ENCODE measurements around the gene PLA2G5. TPM values are rescaled to one million over a fixed set of nuclear protein-coding genes. Genes with fewer than 3 reads are reported as not detected.
"Not testable (repeated sequence)": the region's sequence is repeated elsewhere in the genome, so short reads cannot be mapped to it uniquely, and the experiment has no call there.

Gene PLA2G5
- total RNA-seq, 1 experiment from 2014 or later: not detected

DNA sequence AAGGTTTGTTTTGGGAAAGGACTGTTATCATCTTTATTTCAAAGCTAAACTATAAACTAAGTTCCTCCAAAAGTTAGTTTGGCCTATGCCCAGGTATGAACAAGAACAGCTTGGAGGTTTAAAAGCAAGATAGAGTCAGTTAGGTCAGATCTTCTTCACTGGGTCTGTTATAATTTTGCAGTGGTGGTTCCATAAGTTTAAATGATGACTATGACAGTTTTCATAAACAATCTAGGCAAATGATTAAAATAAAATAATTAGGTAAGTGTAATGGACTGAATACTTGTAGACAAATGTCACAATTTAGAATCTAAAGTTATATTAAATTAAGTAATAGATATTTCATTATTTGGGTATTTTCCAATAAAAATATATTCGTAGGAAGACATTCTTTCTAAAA lies 21.4 kb upstream of the PLA2G5 start:
- no peak overlapping the region for H3K27ac ChIP-seq (ENCODE audit: low read length)
- POLR2A ChIA-PET (ENCODE audit: unreplicated experiment): no interaction called here
- H3K4me2 ChIP-seq (ENCODE audit: low read length): no peak overlapping the region
- intact Hi-C loops (cut with micrococcal nuclease): no loop called here
- BruUV-seq (replicated peaks): no TSS peak
- H3K36me3 ChIP-seq (ENCODE audit: low read depth, low read length): no peaks in the 10 kb centered on the region
- no peaks in the 10 kb centered on the region for H3F3A ChIP-seq (ENCODE audit: low read length, unreplicated experiment)
- no peaks in the 10 kb centered on the region for H4K20me1 ChIP-seq (ENCODE audit: low read length)
- no peak for ATAC-seq
- no peak for DNase-seq
- no peak overlapping the region for H2AFZ ChIP-seq (ENCODE audit: low read length)
- CTCF ChIA-PET: no interaction called here
- TF ChIP-seq, protein P1, sequence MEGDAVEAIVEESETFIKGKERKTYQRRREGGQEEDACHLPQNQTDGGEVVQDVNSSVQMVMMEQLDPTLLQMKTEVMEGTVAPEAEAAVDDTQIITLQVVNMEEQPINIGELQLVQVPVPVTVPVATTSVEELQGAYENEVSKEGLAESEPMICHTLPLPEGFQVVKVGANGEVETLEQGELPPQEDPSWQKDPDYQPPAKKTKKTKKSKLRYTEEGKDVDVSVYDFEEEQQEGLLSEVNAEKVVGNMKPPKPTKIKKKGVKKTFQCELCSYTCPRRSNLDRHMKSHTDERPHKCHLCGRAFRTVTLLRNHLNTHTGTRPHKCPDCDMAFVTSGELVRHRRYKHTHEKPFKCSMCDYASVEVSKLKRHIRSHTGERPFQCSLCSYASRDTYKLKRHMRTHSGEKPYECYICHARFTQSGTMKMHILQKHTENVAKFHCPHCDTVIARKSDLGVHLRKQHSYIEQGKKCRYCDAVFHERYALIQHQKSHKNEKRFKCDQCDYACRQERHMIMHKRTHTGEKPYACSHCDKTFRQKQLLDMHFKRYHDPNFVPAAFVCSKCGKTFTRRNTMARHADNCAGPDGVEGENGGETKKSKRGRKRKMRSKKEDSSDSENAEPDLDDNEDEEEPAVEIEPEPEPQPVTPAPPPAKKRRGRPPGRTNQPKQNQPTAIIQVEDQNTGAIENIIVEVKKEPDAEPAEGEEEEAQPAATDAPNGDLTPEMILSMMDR (conservative IDR thresholded peaks at IDR 0.05; ENCODE audit: low read depth, low read length): no peak
- no peak for TF ChIP-seq EZH2phosphoT487 (IDR thresholded peaks at IDR 0.05; ENCODE audit: borderline replicate concordance, low read length)
- TF ChIP-seq EZH2 (IDR thresholded peaks at IDR 0.05; ENCODE audit: low read length, unreplicated experiment): no peak
- no peaks in the 10 kb centered on the region for H3K27me3 ChIP-seq (ENCODE audit: low read length)
- H3K9me3 ChIP-seq (ENCODE audit: low read length): peaks cover 23% of the 10 kb centered on the region
- no peak overlapping the region for H3K4me3 ChIP-seq (ENCODE audit: low read length)
- H3K9me2 ChIP-seq (replicated peaks; ENCODE audit: low read length): no peaks in the 10 kb centered on the region
- H3K9ac ChIP-seq (ENCODE audit: low read length): no peak overlapping the region
- no peaks in the 10 kb centered on the region for H3K79me2 ChIP-seq (ENCODE audit: low read length)
- no peaks in the 10 kb centered on the region for H3K4me1 ChIP-seq (ENCODE audit: insufficient read depth, low read length)

DNA sequence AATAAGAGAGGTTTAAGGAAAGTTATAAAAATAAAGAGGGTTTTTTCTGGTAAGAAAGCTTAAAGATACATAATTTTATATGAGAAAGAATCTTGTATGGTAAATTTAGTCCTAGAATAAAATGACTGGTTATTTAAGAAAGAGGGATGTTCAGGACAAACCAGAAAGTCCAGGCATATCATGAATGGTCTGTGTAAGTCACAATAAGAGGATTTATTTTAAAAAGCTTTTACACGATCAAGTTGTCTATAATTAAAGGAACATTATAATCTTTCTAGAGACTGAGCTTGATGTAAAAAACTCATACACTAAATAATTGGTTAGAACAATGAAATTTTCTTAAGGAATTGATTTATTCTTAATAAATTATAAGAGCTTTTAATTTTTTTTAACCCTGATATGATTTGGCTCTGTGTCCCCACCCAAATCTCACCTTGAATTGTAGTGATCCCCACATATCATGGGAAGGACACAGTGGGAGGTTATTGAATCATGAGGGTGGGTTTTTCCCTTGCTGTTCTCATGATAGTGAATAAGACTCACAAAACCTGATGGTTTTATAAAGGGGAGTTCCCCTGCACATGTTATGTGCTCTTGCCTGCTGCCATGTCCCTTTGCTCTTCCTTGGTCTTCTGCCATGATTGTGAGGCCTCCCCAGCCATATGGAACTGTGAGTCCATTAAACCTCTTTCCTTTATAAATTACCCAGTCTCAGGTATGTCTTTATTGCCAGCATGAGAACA lies 20.8 kb upstream of the PLA2G5 start:
- H3K36me3 ChIP-seq (ENCODE audit: low read depth, low read length); BruUV-seq (replicated peaks); H2AFZ ChIP-seq (ENCODE audit: low read length); H3K9me2 ChIP-seq (replicated peaks; ENCODE audit: low read length); H3K4me2 ChIP-seq (ENCODE audit: low read length); H3K4me3 ChIP-seq (ENCODE audit: low read length); ATAC-seq; H3K4me1 ChIP-seq (ENCODE audit: insufficient read depth, low read length); H3F3A ChIP-seq (ENCODE audit: low read length, unreplicated experiment); H3K79me2 ChIP-seq (ENCODE audit: low read length); CTCF ChIA-PET; H3K27ac ChIP-seq (ENCODE audit: low read length); intact Hi-C loops (cut with micrococcal nuclease); H3K9ac ChIP-seq (ENCODE audit: low read length); H3K27me3 ChIP-seq (ENCODE audit: low read length); POLR2A ChIA-PET (ENCODE audit: unreplicated experiment); H4K20me1 ChIP-seq (ENCODE audit: low read length); DNase-seq: not testable (repeated sequence)
- H3K9me3 ChIP-seq (ENCODE audit: low read length): peaks cover 29% of the 10 kb centered on the region

DNA sequence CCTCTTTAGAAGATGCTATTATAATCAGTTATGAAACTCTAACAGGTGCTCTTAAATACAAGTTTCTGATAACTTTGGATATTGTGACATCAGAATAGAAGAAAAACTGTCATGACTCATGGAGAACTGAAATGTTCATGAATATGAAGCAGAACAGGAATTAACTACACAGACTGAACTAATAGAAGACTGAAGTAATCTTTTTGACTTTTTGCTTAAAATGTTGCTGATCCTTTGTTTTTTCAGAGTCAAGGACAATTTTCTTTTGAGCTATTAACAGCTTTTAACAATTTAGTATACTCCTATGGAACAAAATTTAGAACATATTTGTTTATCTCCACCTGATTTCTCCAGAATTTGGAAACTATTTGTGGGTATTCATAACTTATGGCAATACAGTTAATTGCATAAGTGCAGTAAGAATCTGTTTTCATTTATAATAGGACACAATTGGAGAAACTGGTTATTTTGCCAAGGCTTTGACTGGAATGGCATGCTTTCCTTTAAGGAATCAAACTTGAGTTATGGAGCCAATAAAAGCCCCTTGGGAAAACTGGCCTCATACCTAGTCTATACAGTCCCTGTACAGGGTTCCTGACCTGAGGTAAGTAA lies 18.7 kb upstream of the PLA2G5 start:
- Histone ChIP-seq H3K4me3 (ENCODE audit: low read length) (no peak overlapping the region), H3K4me1 (ENCODE audit: insufficient read depth, low read length) (no peaks in the 10 kb centered on the region), H3F3A (ENCODE audit: low read length, unreplicated experiment) (no peaks in the 10 kb centered on the region), H3K36me3 (ENCODE audit: low read depth, low read length) (no peaks in the 10 kb centered on the region), H3K9ac (ENCODE audit: low read length) (no peak overlapping the region), H4K20me1 (ENCODE audit: low read length) (no peaks in the 10 kb centered on the region), H3K4me2 (ENCODE audit: low read length) (no peak overlapping the region), H3K79me2 (ENCODE audit: low read length) (no peaks in the 10 kb centered on the region), H2AFZ (ENCODE audit: low read length) (no peak overlapping the region), H3K9me2 (replicated peaks; ENCODE audit: low read length) (no peaks in the 10 kb centered on the region), H3K27ac (ENCODE audit: low read length) (no peak overlapping the region), H3K9me3 (ENCODE audit: low read length) (peaks cover 30% of the 10 kb centered on the region), H3K27me3 (ENCODE audit: low read length) (no peaks in the 10 kb centered on the region)
- BruUV-seq (replicated peaks): no TSS peak
- peak; percentile 22 for DNase-seq
- ChIA-PET POLR2A (ENCODE audit: unreplicated experiment) (no interaction called here), CTCF (no interaction called here)
- TF ChIP-seq EZH2phosphoT487 (IDR thresholded peaks at IDR 0.05; ENCODE audit: borderline replicate concordance, low read length) (no peak), EZH2 (IDR thresholded peaks at IDR 0.05; ENCODE audit: low read length, unreplicated experiment) (no peak)
- TF ChIP-seq, protein P1 (conservative IDR thresholded peaks at IDR 0.05; ENCODE audit: low read depth, low read length): no peak
- intact Hi-C loops (cut with micrococcal nuclease): no loop called here
- no peak for ATAC-seq
